Measurements from ENCODE around the gene SDF2. TPM values are rescaled to one million over a fixed set of nuclear protein-coding genes. Genes with fewer than 3 reads are reported as not detected.
A peak's percentile ranks its signal among the peaks of the same experiment; 100 is the strongest.

The SDF2 gene
- total and polyA plus RNA-seq, 4 experiments from 2014 or later = 41.5 to 92.0 (median 52.2) TPM

- Histone ChIP-seq H3K36me3 (ENCODE audit: insufficient read depth, low read length) (peaks cover 90% of the 10 kb centered on the region), H3K27me3 (ENCODE audit: insufficient read depth, low read length) (no peaks in the 10 kb centered on the region), H3K4me3 (ENCODE audit: low read length in 2 of 2) (no peak overlapping the region), H3K4me1 (ENCODE audit: insufficient read depth, low read length) (no peaks in the 10 kb centered on the region), H3K27ac (ENCODE audit: low read depth, low read length) (no peak overlapping the region), H3K9me3 (ENCODE audit: control insufficient read depth in 1 of 2, low read length in 2 of 2) (no peaks in the 10 kb centered on the region)
- H3K27ac Mint-ChIP-seq = peak overlapping the region in 3 of 7 donors; percentile 17 to 48 (median 24)
- intact Hi-C loops (cut with micrococcal nuclease) = no loop called here
- POLR2A ChIA-PET (ENCODE audit: partially characterized antibody) = no interaction called here
- no peak overlapping the region for H3K4me3 Mint-ChIP-seq
- no peaks in the 10 kb centered on the region for H3K27me3 Mint-ChIP-seq
- H3K36me3 Mint-ChIP-seq = peaks cover 72 to 94% of the 10 kb centered on the region in 2 donors
- peaks cover 0 to 1% (median 0%) of the 10 kb centered on the region in 4 donors for H3K4me1 Mint-ChIP-seq
- H3K9me3 Mint-ChIP-seq = no peaks in the 10 kb centered on the region
- no peak for DNase-seq
- CTCF ChIA-PET (ENCODE audit: partially characterized antibody) = no interaction called here
These were observed 41.7 kb downstream of the SDF2 start for GRCh38 chr17:28620010-28620409.

DNA sequence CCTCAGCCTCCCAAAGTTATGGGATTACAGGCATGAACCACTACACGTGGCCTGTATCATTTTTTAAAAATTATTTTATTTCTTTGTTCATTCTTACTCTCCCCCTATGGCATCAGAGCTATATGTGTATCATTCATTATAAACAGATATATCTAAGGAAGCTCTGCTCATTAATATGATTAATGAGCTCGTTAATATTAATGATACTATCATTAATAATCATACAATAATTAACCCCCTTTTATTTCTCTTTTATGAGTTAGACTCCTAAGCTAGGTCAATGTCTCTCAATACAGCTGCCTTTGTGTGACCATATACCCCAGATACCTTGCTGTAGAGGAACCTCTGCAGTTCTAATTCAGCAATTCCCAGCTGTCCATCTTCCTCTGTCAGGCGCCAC is 43.2 kb downstream of the SDF2 start:
- ChIA-PET CTCF (ENCODE audit: partially characterized antibody) (interaction anchor here (1.0 to 1.1 kb wide), 4 partner anchors 16 to 131 kb away, joined by 3 to 5 read pairs (median 3); no protein-coding TSS in a partner anchor), POLR2A (ENCODE audit: partially characterized antibody) (no interaction called here)
- intact Hi-C loops (cut with micrococcal nuclease) = no loop called here
- H3K36me3 ChIP-seq (ENCODE audit: insufficient read depth, low read length) = peaks cover 79% of the 10 kb centered on the region
- no peaks in the 10 kb centered on the region for H3K4me1 ChIP-seq (ENCODE audit: insufficient read depth, low read length)
- no peaks in the 10 kb centered on the region for H3K27me3 ChIP-seq (ENCODE audit: insufficient read depth, low read length)
- H3K27ac ChIP-seq (ENCODE audit: low read depth, low read length) = no peak overlapping the region
- Mint-ChIP-seq H3K27ac (no peak overlapping the region), H3K36me3 (peaks cover 67 to 93% of the 10 kb centered on the region in 2 donors), H3K4me1 (peaks cover 0 to 3% (median 2%) of the 10 kb centered on the region in 4 donors), H3K4me3 (no peak overlapping the region), H3K9me3 (no peaks in the 10 kb centered on the region), H3K27me3 (no peaks in the 10 kb centered on the region)
- H3K9me3 ChIP-seq (ENCODE audit: control insufficient read depth in 1 of 2, low read length in 2 of 2) = no peaks in the 10 kb centered on the region
- no peak for DNase-seq
- H3K4me3 ChIP-seq (ENCODE audit: low read length in 2 of 2) = no peak overlapping the region

DNA sequence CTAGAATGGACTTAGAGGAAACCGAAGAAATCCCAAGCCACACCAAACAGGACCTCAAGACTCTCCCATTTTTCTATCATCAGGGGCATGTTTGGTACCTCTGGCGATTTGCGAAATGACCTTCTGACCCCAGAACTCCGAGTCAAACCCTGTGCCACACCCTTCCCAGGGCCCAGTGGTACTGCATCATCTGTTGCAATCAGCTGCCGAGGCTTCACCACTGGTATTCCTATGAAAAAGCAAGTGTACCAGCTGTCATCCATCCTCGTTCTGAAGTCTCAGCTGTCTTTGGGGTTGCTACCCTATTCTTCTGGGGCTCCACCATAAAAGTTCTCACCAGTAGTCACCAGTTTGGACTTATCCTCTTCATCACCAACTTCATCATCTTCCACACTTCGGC is 45.4 kb downstream of the SDF2 start:
- no peak for DNase-seq
- peaks cover 52 to 87% of the 10 kb centered on the region in 2 donors for H3K36me3 Mint-ChIP-seq
- no peak overlapping the region for H3K27ac Mint-ChIP-seq
- Histone ChIP-seq H3K27me3 (ENCODE audit: insufficient read depth, low read length) (no peaks in the 10 kb centered on the region), H3K27ac (ENCODE audit: low read depth, low read length) (no peak overlapping the region), H3K4me3 (ENCODE audit: low read length in 2 of 2) (no peak overlapping the region), H3K36me3 (ENCODE audit: insufficient read depth, low read length) (peaks cover 59% of the 10 kb centered on the region), H3K9me3 (ENCODE audit: control insufficient read depth in 1 of 2, low read length in 2 of 2) (no peaks in the 10 kb centered on the region), H3K4me1 (ENCODE audit: insufficient read depth, low read length) (no peaks in the 10 kb centered on the region)
- ChIA-PET POLR2A (ENCODE audit: partially characterized antibody) (interaction anchor here (1.5 kb wide), 1 partner anchor 29 kb away, joined by 4 read pairs; the partner anchor contains the start of gene BLTP2), CTCF (ENCODE audit: partially characterized antibody) (interaction anchor here (6.8 kb wide), 1 partner anchor 120 kb away, joined by 51 read pairs; no protein-coding TSS in a partner anchor)
- H3K9me3 Mint-ChIP-seq = no peaks in the 10 kb centered on the region
- H3K4me1 Mint-ChIP-seq = peaks cover 4 to 13% (median 10%) of the 10 kb centered on the region in 4 donors
- H3K27me3 Mint-ChIP-seq = no peaks in the 10 kb centered on the region
- no peak overlapping the region for H3K4me3 Mint-ChIP-seq
- intact Hi-C loops (cut with micrococcal nuclease) = no loop called here

DNA sequence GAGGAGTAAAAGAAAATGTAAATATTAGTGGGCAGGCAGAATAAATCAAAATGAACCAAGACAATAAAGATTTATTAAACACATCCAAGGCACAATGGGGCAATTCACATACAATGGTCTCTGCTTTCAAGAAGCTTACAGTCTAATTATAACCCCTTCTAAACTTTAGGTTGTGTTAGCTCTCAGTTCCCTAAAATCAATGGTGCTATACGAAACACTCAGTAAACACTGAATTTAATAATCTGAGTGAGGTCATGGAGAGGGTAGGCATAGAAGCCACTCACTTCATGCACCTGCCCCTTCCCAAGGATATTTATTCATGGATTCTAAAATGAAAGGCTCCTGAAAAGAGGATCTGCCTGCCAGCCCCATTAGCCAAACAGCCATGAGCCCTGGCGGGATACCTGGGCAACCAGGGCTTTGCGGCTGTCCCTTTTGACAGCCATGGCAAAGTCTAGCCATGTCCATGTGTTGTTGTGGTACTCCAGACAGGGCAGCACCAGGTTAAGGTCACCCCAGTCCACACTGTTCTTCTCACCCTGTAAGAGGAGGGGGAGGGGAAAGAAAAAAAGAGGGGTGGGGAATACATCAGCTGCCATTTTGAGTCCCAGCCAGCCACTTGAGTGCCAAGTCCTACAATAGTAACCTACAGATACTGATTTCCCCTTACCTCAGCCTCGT is 46.3 kb downstream of the SDF2 start:
- Mint-ChIP-seq H3K27ac (no peak overlapping the region), H3K9me3 (no peaks in the 10 kb centered on the region), H3K27me3 (no peaks in the 10 kb centered on the region), H3K4me1 (peaks cover 4 to 13% (median 10%) of the 10 kb centered on the region in 4 donors), H3K36me3 (peaks cover 44 to 82% of the 10 kb centered on the region in 2 donors), H3K4me3 (no peak overlapping the region)
- intact Hi-C loops (cut with micrococcal nuclease) = no loop called here
- Histone ChIP-seq H3K4me1 (ENCODE audit: insufficient read depth, low read length) (no peaks in the 10 kb centered on the region), H3K9me3 (ENCODE audit: control insufficient read depth in 1 of 2, low read length in 2 of 2) (no peaks in the 10 kb centered on the region), H3K36me3 (ENCODE audit: insufficient read depth, low read length) (peaks cover 50% of the 10 kb centered on the region), H3K27ac (ENCODE audit: low read depth, low read length) (no peak overlapping the region), H3K27me3 (ENCODE audit: insufficient read depth, low read length) (no peaks in the 10 kb centered on the region), H3K4me3 (ENCODE audit: low read length in 2 of 2) (no peak overlapping the region)
- no peak for DNase-seq
- ChIA-PET POLR2A (ENCODE audit: partially characterized antibody) (interaction anchor here (1.5 kb wide), 1 partner anchor 30 kb away, joined by 4 read pairs; the partner anchor contains the start of gene BLTP2), CTCF (ENCODE audit: partially characterized antibody) (interaction anchor here (1.1 to 6.8 kb wide), 2 partner anchors 68 to 119 kb away, joined by 3 to 51 read pairs; no protein-coding TSS in a partner anchor)

- no peak for DNase-seq
- H3K9me3 Mint-ChIP-seq = no peaks in the 10 kb centered on the region
- no peaks in the 10 kb centered on the region for H3K4me1 ChIP-seq (ENCODE audit: insufficient read depth, low read length)
- no peaks in the 10 kb centered on the region for H3K9me3 ChIP-seq (ENCODE audit: control insufficient read depth in 1 of 2, low read length in 2 of 2)
- H3K27me3 ChIP-seq (ENCODE audit: insufficient read depth, low read length) = no peaks in the 10 kb centered on the region
- peaks cover 4 to 13% (median 10%) of the 10 kb centered on the region in 4 donors for H3K4me1 Mint-ChIP-seq
- peak within 1 kb of the TSS; percentile 24 to 65 (median 36) for H3K27ac Mint-ChIP-seq
- intact Hi-C loops (cut with micrococcal nuclease) = loop anchor here (1.0 kb wide), 1 partner anchor 66 kb away; no protein-coding TSS in a partner anchor
- H3K4me3 Mint-ChIP-seq = no peak within 1 kb of the TSS
- no peak within 1 kb of the TSS for H3K4me3 ChIP-seq (ENCODE audit: low read length in 2 of 2)
- H3K27me3 Mint-ChIP-seq = no peaks in the 10 kb centered on the region
- H3K36me3 Mint-ChIP-seq = peaks cover 34 to 70% of the 10 kb centered on the region in 2 donors
- CTCF ChIA-PET (ENCODE audit: partially characterized antibody) = interaction anchor here (1.0 to 6.8 kb wide), 5 partner anchors 8 to 118 kb away, joined by 3 to 51 read pairs (median 8); partner anchors contain the start of gene PIGS
- peaks cover 37% of the 10 kb centered on the region for H3K36me3 ChIP-seq (ENCODE audit: insufficient read depth, low read length)
- POLR2A ChIA-PET (ENCODE audit: partially characterized antibody) = interaction anchor here (1.2 to 1.8 kb wide), 3 partner anchors 16 to 119 kb away, joined by 4 to 9 read pairs (median 4); partner anchors contain the start of gene PIGS
- H3K27ac ChIP-seq (ENCODE audit: low read depth, low read length) = no peak within 1 kb of the TSS
These were observed 47.8 kb downstream of the SDF2 start, which contains the start of gene RSKR for GRCh38 chr17:28613931-28614381. Gene RSKR (minus strand): TSS chr17:28614185. CDS start chr17:28614161, 24 bp downstream.

GRCh38 chr17:28612936-28613872 is 48.5 kb downstream of the SDF2 start:
- no peaks in the 10 kb centered on the region for H3K27me3 Mint-ChIP-seq
- no peak overlapping the region for H3K4me3 Mint-ChIP-seq
- peaks cover 4 to 13% (median 10%) of the 10 kb centered on the region in 4 donors for H3K4me1 Mint-ChIP-seq
- POLR2A ChIA-PET (ENCODE audit: partially characterized antibody) = interaction anchor here (0.6 to 1.8 kb wide), 6 partner anchors 11 to 118 kb away, joined by 3 to 11 read pairs (median 4); partner anchors contain the start of genes ALDOC and PIGS
- DNase-seq = peak in 4 of 5 donors; percentile 19 to 40 (median 40)
- H3K27ac ChIP-seq (ENCODE audit: low read depth, low read length) = no peak overlapping the region
- no peak overlapping the region for H3K4me3 ChIP-seq (ENCODE audit: low read length in 2 of 2)
- H3K9me3 ChIP-seq (ENCODE audit: control insufficient read depth in 1 of 2, low read length in 2 of 2) = no peaks in the 10 kb centered on the region
- H3K27me3 ChIP-seq (ENCODE audit: insufficient read depth, low read length) = no peaks in the 10 kb centered on the region
- peak overlapping the region in 6 of 7 donors; percentile 24 to 65 (median 36) for H3K27ac Mint-ChIP-seq
- peaks cover 29 to 63% of the 10 kb centered on the region in 2 donors for H3K36me3 Mint-ChIP-seq
- intact Hi-C loops (cut with micrococcal nuclease) = loop anchor here (1.0 kb wide), 1 partner anchor 65 kb away; no protein-coding TSS in a partner anchor
- H3K4me1 ChIP-seq (ENCODE audit: insufficient read depth, low read length) = no peaks in the 10 kb centered on the region
- CTCF ChIA-PET (ENCODE audit: partially characterized antibody) = interaction anchor here (0.7 to 6.8 kb wide), 19 partner anchors 9 to 196 kb away, joined by 3 to 51 read pairs (median 3); partner anchors contain the start of genes ALDOC and PIGS
- peaks cover 30% of the 10 kb centered on the region for H3K36me3 ChIP-seq (ENCODE audit: insufficient read depth, low read length)
- H3K9me3 Mint-ChIP-seq = no peaks in the 10 kb centered on the region
